T-helper 9 cell (primary cell): ENCODE data around the gene CLP1.

Experiments
- DNase-seq: peaks from one replicate; pipeline ENCODE4 v3.0.0-alpha.2; 2020
- total RNA-seq, 2 donors: gene quantifications; one replicate each; lab custom pipeline; 2026; lab: John Stamatoyannopoulos, UW

CLP1 gene
- 24.9 to 33.0 reads per million in 2 donors for total RNA-seq

GRCh38 chr11:57657194-57658022 lies at the start of gene CLP1:
TSS of gene CLP1 (plus strand) at chr11:57657762. CDS start at chr11:57659477, 1,715 bp downstream.
- DNase-seq, result peak; percentile 98

DNA sequence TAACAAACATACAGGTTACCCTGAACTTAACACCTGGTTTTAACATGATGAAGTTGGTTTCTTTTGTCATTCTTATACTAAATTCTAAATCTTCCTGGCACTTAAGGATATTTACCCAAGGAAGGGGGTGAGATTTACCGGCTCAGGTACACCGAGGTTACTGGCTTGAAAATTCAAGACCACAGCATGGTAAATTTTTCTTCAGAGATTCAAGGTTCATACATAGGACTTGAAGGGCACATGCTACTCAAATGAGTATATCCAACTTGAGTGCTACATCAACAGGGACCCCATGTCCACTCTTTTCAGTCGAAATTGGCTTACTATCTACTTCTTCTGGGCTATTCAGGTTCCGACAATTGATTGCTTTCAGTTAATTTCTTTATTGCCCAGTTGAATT lies 47.4 kb upstream of the CLP1 start:
- DNase-seq, result no peak

GRCh38 chr11:57614234-57614772 lies 43.3 kb upstream of the CLP1 start:
- no peak for DNase-seq

GRCh38 chr11:57615308-57615707 lies 42.3 kb upstream of the CLP1 start:
- DNase-seq, result no peak

- no peak for DNase-seq
These were observed 41.0 kb upstream of the CLP1 start for GRCh38 chr11:57616595-57616994.

DNA sequence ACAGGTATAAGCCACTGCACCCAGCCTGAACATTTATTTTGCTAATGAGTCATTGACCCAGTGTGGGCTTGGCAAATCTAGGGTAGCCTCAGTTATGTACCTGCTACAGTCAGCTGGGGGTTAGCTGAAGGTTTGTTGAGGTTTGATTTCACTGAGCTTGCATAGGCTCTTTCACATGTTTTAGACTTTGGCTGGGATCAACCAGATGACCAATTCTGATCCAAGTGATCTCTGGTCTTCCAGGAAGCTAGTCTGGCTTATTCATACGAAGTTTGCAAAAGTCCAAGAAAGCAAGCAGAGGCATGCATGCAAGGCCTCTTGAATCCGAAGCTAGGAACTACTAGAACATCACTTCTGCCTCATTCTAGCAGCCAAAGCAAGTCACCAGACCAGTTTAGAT lies 39.1 kb upstream of the CLP1 start:
- no peak for DNase-seq

DNA sequence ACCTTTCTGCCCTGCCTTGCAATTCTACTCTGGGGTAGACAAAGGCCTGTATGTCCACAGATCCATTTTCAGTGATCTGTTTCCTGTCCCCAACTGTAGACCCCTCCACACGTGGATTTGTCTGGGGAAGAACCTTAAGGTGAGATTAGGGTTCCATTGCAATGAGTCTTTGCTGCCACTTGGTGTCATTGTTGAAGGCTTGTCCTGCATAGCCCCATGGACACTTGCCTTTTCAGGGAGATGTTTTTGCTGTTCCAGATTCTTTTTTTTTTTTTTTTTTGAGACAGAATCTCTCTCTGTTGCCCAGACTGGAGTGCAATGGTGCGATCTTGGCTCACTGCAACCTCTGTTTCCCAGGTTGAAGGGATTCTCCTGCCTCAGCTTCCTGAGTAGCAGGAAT lies 38.2 kb upstream of the CLP1 start:
- DNase-seq, result no peak

DNA sequence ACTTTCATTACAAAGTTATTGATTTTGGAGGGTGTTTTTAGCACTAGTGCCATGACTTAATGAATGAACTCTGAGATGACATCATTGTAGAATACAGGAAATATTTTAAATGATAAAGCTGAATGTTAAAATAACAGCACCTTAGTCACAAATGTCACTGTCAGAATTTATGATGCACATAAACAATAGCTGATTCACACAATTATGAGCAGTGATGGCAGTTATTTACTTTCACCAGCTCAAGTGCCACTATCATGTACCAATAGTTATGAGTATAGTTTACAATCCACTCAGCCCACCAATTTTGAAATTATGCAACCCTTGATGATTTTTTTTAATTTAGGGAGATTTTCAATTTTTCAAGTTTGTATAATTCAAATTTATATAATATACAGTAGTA lies 37.1 kb upstream of the CLP1 start:
- DNase-seq, result no peak

DNA sequence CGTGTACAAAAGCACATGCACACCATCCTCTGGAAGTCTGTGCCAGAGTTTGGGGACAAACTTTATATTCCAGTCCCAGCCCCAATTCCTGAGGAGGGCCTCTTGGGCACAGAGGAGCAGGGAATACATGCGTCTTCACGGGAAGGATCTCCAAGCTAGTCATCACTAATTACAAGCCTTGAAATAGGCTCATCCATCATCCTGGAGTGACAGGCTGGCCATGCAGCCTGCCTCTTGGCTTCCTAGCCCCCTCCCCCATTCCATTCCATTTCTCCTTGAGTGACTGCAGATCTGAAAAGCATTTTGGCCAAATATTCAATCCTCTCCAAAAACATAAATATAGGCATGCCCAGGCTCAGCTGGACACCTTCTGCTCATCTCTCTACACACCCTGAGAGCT lies 35.3 kb upstream of the CLP1 start:
- DNase-seq, result no peak

GRCh38 chr11:57624864-57625263 lies 32.7 kb upstream of the CLP1 start:
- DNase-seq, result no peak

GRCh38 chr11:57626895-57627294 lies 30.7 kb upstream of the CLP1 start:
- DNase-seq, result no peak

DNA sequence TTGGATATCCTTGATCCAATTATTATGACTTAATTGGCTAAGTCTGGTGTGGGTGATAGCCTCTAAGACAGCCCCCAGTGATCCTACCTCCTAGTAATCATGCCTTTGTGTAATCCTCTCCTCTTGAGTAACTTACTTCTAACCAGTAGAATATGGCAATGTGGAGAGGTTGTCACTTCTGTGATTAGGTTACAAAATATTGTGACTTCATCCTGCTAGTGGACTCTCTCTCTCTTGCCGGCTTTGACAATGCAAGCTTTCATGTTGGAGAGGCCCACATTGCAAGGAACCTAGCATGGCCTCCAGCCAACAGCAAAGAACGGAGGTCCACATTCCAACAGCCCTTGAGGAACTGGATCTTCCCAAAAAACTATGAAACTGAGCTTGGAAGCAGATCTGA lies 27.4 kb upstream of the CLP1 start:
- DNase-seq, result no peak

DNA sequence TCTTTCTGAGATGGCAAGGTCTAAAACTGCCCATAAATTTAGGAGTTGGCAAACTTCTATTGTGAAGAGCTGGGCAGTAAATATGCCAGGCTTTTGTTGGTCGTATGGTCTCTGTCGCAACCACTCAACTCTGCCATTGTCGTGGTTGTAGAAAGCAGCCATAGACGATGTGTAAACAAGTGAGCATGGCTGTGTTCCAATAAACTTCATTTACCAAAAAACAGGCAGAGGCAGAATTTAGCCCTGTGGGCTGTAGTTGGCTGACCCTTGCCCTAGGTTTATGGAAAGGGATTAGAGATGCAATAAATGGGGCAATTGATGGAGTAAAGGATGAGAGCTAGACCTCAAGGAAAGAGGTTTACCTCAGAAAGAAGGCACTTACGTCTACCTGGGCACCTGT lies 25.4 kb upstream of the CLP1 start:
- DNase-seq, result no peak

GRCh38 chr11:57633394-57634070 lies 24.0 kb upstream of the CLP1 start:
- no peak for DNase-seq

- no peak for DNase-seq
These were observed 23.3 kb upstream of the CLP1 start for GRCh38 chr11:57634311-57634710.

DNA sequence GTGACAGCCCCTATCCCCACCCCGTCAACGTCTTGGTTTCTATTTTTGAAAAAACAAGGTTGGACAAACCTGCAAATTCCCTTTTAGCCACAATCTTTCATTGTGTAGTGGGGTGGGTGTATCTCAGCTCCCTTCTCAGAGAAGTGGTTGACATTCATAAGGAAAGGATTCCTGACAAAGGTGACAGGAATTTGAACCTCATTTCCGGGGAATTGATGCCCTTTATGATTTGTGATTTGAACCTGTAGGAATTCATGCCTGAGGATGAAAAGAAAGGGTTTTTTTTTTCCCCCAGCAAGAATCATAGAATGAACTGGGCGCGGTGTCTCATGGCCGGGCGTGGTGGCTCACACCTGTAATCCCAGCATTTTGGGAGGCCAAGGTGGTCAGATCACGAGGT lies 22.3 kb upstream of the CLP1 start:
- no peak for DNase-seq

DNA sequence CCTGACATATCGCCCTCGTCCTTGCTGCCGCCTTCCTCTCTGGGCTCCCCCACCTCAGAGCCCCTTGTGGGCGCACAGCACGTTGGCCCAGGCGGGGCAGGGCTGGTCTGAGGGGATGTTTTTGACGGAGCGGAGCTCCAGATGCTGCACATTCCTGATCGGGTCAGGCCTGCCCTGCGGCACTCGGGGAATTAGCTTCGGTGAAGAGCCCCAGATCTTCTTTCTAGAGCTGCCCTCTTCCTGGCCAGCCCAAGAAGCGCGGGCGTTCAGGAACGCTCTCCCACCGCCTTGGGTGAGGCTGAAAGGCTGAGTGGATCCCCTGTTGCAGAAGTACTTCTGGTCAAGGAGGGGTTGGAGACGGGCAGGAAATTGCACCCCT lies 19.9 kb upstream of the CLP1 start:
- DNase-seq, result no peak

GRCh38 chr11:57638005-57638781 lies 19.4 kb upstream of the CLP1 start:
- no peak for DNase-seq

GRCh38 chr11:57638811-57639320 lies 18.7 kb upstream of the CLP1 start:
- DNase-seq, result no peak

DNA sequence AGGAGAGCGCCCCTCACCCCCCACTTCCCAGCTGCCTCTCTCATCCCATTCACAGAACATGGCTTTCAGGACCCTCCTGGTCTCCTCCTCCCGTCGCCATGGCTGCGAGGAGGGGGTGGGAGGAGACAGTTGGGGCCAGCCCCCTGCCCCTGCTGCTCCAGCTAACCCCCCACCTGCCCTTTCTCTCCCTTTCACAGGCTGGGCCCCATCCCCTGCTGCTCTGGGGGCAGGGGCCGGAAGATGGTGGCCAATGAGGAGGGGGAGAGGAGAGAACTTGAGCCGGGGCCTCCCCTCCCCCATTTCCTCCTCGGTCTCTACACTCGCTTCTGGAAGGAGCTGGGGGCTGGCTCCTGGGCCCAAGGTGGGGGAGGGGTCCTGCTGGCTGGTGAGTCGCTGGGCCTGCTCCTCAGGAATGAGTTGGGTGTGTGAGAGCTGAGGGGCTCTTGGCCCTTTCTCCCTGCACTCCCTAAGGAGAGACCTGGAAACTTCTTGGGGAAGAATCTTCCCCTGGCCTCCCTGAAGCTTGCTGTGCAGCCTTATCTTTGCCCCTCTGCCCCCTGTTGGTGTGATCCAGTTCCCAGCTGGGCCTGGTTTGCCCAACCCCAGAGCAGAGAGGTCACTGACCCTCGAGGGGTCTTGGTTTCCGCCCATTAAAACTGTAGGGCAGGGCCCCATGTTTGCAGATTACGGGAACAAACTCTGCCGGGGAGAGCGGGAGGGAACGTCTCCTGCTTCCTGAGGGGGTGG lies 18.1 kb upstream of the CLP1 start:
- no peak for DNase-seq

GRCh38 chr11:57640068-57640800 lies 17.3 kb upstream of the CLP1 start:
- no peak for DNase-seq
